GM18861 (cell line): ENCODE results near the gene CADM3.

Experiments used
- ATAC-seq: cut with Tn5 transposase; IDR thresholded peaks from one replicate; pipeline ENCODE4 v1.9.1; 2021; ENCODE audit not compliant: unreplicated experiment

CADM3 gene

GRCh38 chr1:159248311-159248710, 76.9 kb downstream of the CADM3 start:
- no peak for ATAC-seq

DNA sequence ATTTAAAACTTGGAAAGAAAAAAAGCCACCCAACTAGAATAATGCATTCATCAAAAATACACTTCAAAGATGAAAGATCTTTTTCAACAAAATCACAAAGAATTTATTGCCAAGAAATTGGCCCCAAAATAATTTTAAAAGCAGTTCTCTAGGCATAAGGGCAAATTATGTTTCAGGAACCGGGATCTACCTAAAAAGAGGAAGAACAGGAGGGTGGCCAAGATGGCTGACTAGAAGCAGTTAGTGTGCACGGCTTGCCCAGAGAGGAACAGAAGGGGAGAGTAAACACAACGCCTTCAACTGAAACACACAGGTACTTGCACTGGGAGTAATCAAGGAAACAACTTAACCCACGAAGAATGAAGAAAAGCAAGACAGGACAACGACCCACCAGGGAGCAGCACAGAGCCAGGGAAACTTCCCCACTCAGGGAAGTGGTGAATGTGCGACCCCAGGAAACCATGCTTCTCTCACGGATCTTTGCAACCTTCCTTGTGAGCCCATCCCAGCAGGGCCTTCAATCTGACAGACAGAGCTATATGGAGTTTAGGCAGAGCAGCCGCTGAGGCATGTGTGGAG, 79.3 kb downstream of the CADM3 start:
- no peak for ATAC-seq
